Suprapubic skin (tissue), 4 donors: ENCODE data around the gene ARAP3.

ENCODE experiments used
- EP300 ChIP-seq: sonication (generic); formaldehyde crosslinking; IDR thresholded peaks from one replicate; pipeline ENCODE4 v1.6.1; 2017; ENCODE audit warnings: antibody characterized with exemption
- POLR2A ChIP-seq, 2 donors: fragments of 450-650 bp; IDR thresholded peaks; one replicate each; pipeline ENCODE4 v1.6.1; 2017; ENCODE audit warnings: antibody characterized with exemption in 2 of 2, mild to moderate bottlenecking in 2 of 2, moderate library complexity in 2 of 2
- POLR2AphosphoS5 ChIP-seq, 3 donors: sonication (generic); formaldehyde crosslinking; IDR thresholded peaks; one replicate each; pipeline ENCODE4 v1.6.1; 2017; ENCODE audit warnings: antibody characterized with exemption in 3 of 3
- TF ChIP-seq, protein P1 (sequence below), 2 donors: fragments of 200-600 bp in 1 of 2; fragments of 450-650 bp in 1 of 2; sonication (generic) in 1 of 2; IDR thresholded peaks; one replicate each; pipeline ENCODE4 v1.5.1; 2016 to 2019; ENCODE audit warnings: antibody characterized with exemption in 2 of 2, mild to moderate bottlenecking in 1 of 2, moderate library complexity in 1 of 2

DNA sequence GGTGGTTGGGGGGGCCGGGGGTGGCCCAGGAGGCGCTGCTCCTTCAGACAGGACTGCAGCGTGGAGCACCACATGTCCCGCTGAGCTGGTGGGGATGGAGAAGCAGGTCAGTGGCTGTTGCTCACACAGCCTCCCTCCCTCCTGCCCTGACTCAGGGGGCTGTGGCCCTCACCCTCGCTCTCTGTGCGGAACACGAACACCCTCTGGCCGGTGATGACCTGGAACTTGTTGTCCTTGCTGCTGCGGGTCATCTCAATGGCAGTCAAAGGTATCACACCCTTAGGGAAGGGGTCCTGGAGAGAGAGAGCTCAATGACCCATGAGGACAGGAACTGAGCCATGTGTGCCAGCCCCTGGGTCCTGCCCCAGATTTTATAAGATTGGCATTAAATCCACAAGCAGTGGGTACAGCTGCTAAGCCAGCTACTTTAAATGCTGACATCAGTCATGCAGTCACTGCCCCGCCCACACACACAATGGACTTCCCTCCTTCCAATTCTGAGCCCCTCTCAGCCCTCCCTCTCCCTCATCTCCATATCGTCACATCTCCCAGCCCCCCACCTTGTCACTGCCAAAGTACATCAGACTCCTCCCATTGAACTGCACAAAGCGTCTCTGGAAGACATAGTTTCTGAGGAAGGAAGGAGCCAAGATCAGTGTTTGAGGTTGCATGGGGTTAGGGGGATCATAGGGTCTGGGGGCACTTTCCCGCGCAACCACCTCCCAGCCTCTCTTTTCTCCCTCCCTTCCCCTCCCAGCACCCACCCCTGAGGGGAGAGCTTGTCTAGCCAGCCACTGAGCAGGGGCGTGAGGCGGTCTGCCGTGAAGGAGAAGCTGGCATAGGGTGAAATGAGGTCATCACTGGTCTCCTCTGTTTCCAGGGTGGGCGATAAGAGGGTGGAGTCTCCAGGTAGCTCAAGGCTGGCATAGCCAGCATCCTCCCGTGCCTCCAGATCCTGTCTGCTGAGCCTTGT lies 8.9 kb downstream of the ARAP3 start:
- TF ChIP-seq, protein P1, sequence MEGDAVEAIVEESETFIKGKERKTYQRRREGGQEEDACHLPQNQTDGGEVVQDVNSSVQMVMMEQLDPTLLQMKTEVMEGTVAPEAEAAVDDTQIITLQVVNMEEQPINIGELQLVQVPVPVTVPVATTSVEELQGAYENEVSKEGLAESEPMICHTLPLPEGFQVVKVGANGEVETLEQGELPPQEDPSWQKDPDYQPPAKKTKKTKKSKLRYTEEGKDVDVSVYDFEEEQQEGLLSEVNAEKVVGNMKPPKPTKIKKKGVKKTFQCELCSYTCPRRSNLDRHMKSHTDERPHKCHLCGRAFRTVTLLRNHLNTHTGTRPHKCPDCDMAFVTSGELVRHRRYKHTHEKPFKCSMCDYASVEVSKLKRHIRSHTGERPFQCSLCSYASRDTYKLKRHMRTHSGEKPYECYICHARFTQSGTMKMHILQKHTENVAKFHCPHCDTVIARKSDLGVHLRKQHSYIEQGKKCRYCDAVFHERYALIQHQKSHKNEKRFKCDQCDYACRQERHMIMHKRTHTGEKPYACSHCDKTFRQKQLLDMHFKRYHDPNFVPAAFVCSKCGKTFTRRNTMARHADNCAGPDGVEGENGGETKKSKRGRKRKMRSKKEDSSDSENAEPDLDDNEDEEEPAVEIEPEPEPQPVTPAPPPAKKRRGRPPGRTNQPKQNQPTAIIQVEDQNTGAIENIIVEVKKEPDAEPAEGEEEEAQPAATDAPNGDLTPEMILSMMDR (IDR thresholded peaks at IDR 0.05): no peak
- TF ChIP-seq EP300: no peak
- no peak for TF ChIP-seq POLR2AphosphoS5 (IDR thresholded peaks at IDR 0.05)
- no peak for TF ChIP-seq POLR2A (IDR thresholded peaks at IDR 0.05)
